ENCODE results near the gene DIRAS1.
"Not testable (repeated sequence)": the region's sequence is repeated elsewhere in the genome, so short reads cannot be mapped to it uniquely, and the experiment has no call there.

Gene DIRAS1

DNA sequence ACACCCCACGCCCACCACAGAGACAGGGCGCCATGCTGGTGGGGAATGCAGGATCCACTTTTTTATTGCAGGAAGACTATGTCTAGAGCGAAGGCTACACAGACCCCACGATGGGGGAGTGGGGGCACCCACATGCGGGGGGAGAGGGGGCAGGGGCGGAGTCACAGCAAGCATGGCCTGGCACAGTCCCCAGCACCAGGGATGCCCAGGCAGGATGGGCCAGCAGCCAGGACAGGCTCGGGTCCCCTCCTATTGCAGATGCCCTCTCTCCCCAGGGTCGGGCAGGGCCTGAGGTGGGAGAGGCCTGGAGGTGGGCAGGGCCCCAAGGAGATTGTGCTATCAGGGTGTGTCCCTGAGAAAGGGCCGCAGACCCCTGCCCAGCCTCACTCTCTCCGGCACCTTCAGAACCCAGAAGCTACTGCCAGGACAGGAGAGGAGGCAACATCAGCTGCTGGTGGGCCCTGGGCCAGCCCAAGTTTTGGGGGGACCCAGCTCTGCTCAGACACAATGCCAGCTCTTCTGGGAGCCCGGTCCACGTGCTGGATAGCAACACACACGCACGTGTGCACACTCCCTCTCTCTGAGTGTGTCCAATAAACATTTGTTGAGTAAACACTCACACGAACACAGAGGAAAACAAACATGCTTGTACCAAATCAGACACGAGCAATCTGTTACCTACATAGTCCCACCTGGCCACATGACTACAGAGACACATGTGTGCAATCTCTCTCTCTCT lies 6.5 kb downstream of the DIRAS1 start:
- DNase-seq (ENCODE audit: low spot score), result no peak
- no peak overlapping the region for H3K27ac ChIP-seq
- ChIA-PET POLR2A (ENCODE audit: low non-redundant PET) (no interaction called here), CTCF (no interaction called here)
- TF ChIP-seq, protein P1, sequence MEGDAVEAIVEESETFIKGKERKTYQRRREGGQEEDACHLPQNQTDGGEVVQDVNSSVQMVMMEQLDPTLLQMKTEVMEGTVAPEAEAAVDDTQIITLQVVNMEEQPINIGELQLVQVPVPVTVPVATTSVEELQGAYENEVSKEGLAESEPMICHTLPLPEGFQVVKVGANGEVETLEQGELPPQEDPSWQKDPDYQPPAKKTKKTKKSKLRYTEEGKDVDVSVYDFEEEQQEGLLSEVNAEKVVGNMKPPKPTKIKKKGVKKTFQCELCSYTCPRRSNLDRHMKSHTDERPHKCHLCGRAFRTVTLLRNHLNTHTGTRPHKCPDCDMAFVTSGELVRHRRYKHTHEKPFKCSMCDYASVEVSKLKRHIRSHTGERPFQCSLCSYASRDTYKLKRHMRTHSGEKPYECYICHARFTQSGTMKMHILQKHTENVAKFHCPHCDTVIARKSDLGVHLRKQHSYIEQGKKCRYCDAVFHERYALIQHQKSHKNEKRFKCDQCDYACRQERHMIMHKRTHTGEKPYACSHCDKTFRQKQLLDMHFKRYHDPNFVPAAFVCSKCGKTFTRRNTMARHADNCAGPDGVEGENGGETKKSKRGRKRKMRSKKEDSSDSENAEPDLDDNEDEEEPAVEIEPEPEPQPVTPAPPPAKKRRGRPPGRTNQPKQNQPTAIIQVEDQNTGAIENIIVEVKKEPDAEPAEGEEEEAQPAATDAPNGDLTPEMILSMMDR (conservative IDR thresholded peaks at IDR 0.05; ENCODE audit: low read depth), result no peak

- POLR2A ChIA-PET (ENCODE audit: low non-redundant PET); H3K27ac ChIP-seq; CTCF ChIA-PET; DNase-seq (ENCODE audit: low spot score): not testable (repeated sequence)
Observed at GRCh38 chr19:2714102-2714501, 7.1 kb downstream of the DIRAS1 start.

GRCh38 chr19:2713170-2713569 lies 8.0 kb downstream of the DIRAS1 start:
- DNase-seq (ENCODE audit: low spot score); H3K27ac ChIP-seq; POLR2A ChIA-PET (ENCODE audit: low non-redundant PET); CTCF ChIA-PET: not testable (repeated sequence)

- H3K27ac ChIP-seq, result no peak overlapping the region
- ChIA-PET CTCF (interaction anchor here (0.6 kb wide), 1 partner anchor 58 kb away, joined by 3 read pairs; no protein-coding TSS in a partner anchor), POLR2A (ENCODE audit: low non-redundant PET) (no interaction called here)
- TF ChIP-seq, protein P1 (conservative IDR thresholded peaks at IDR 0.05; ENCODE audit: low read depth), result no peak
- DNase-seq (ENCODE audit: low spot score), result no peak
Observed at GRCh38 chr19:2711875-2712205, 9.3 kb downstream of the DIRAS1 start.

GRCh38 chr19:2711172-2711874 lies 9.8 kb downstream of the DIRAS1 start:
- ChIA-PET POLR2A (ENCODE audit: low non-redundant PET) (no interaction called here), CTCF (interaction anchor here (0.6 kb wide), 1 partner anchor 57 kb away, joined by 3 read pairs; no protein-coding TSS in a partner anchor)

DNA sequence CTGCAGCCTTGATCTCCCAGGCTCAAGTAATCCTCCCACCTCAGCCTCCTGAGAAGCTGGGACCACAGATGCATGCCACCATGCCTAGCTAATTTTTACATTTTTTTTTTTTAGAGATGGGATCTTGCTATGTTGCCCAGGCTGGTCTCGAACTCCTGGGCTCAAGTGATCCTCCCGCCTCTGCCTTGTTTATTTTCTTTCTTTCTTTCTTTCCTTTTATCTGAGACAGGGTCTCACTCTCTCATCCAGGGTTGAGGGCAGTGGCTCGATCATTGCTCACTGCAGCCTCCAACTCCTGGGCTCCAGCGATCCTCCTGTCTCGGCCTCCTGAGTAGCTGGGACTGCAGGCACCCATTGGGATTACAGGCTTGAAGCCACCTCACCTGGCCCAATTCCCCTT lies 14.9 kb downstream of the DIRAS1 start:
- POLR2A ChIA-PET (ENCODE audit: low non-redundant PET), result no interaction called here
- CTCF ChIA-PET, result interaction anchor here (0.6 kb wide), 2 partner anchors 37 to 134 kb away, joined by 3 to 4 read pairs; no protein-coding TSS in a partner anchor
- no peak overlapping the region for H3K27ac ChIP-seq
- DNase-seq (ENCODE audit: low spot score), result no peak
- TF ChIP-seq, protein P1 (conservative IDR thresholded peaks at IDR 0.05; ENCODE audit: low read depth), result no peak

More at GRCh38 chr19:2711172-2711874, 9.8 kb downstream of the DIRAS1 start:
- H3K27ac ChIP-seq, result no peak overlapping the region
- DNase-seq (ENCODE audit: low spot score), result no peak
- TF ChIP-seq, protein P1 (conservative IDR thresholded peaks at IDR 0.05; ENCODE audit: low read depth), result no peak

DNA sequence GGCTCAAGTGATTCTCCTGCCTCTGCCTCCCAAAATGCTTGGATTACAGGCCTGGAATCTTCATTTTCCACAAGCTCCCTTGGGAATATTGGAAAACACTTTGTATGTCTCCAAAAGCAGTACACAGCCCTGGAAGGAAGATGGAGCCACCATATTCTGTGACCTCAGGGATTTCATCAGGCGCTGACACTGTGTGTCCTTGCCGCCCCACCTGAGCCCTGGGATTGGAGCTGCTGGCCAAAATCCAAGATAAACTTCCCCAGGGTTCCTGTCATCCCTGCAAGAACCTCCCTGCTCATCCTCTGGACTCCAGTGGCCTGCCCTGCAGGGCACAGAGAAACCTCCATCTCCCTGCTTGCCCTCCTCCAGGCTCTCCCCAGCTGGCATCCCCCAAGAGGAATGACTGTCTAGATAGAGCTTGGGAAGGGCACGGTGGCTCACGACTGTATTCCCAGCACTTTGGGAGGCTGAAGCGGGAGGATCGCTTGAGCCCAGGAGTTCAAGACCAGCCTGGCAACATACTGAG lies 17.4 kb downstream of the DIRAS1 start:
- POLR2A ChIA-PET (ENCODE audit: low non-redundant PET), result no interaction called here
- CTCF ChIA-PET, result no interaction called here

More for the DNA sequence above, 17.4 kb downstream of the DIRAS1 start:
- TF ChIP-seq, protein P1 (conservative IDR thresholded peaks at IDR 0.05; ENCODE audit: low read depth), result no peak
- DNase-seq (ENCODE audit: low spot score), result no peak
- H3K27ac ChIP-seq, result no peak overlapping the region

Measured in RWPE1 (cell line).